ENCODE measurements around the gene KLF12. TPM values are rescaled to one million over a fixed set of nuclear protein-coding genes. Genes with fewer than 3 reads are reported as not detected.

Gene KLF12
- total RNA-seq, 1 experiment from 2014 or later, result 7.8 TPM

- no peak for DNase-seq (ENCODE audit: low read depth, low spot score)
- intact Hi-C loops (cut with micrococcal nuclease), result no loop called here
- no peak for ATAC-seq
- H3K27me3 ChIP-seq (ENCODE audit: insufficient read depth, low read length), result no peaks in the 10 kb centered on the region
- no peak overlapping the region for H3K4me2 ChIP-seq (ENCODE audit: low read length)
- TF ChIP-seq SP1 (IDR thresholded peaks at IDR 0.05; ENCODE audit: low read depth) (no peak), MAX (IDR thresholded peaks at IDR 0.05) (no peak), ZBTB33 (IDR thresholded peaks at IDR 0.05; ENCODE audit: extremely low read depth, insufficient replicate concordance, low read length) (no peak), POLR2A (IDR thresholded peaks at IDR 0.05; ENCODE audit: borderline replicate concordance, extremely low read depth, insufficient read depth, insufficient read length) (no peak), CEBPB (IDR thresholded peaks at IDR 0.05; ENCODE audit: low read depth) (no peak), ZFX (IDR thresholded peaks at IDR 0.05) (no peak)
- H3K4me1 ChIP-seq (ENCODE audit: control insufficient read depth in 1 of 2, insufficient read depth in 2 of 2, low read length in 2 of 2), result no peaks in the 10 kb centered on the region
- no peak overlapping the region for H3K9ac ChIP-seq (ENCODE audit: low read length)
- H3K4me3 ChIP-seq (replicated peaks in 1 of 2; ENCODE audit: low read depth in 1 of 2, low read length in 2 of 2), result no peak overlapping the region
- no peaks in the 10 kb centered on the region for H3K36me3 ChIP-seq (ENCODE audit: control insufficient read depth in 1 of 2, insufficient read depth in 2 of 2, low read length in 2 of 2)
- H4K20me1 ChIP-seq (ENCODE audit: insufficient read depth), result no peaks in the 10 kb centered on the region
- H3K79me2 ChIP-seq (ENCODE audit: insufficient read depth, low read length), result no peaks in the 10 kb centered on the region
- POLR2A ChIA-PET, result no interaction called here
- RAD21 ChIA-PET (ENCODE audit: low non-redundant PET in 1 of 2, low total read pairs in 2 of 2, uncharacterized antibody in 2 of 2, unreplicated experiment in 2 of 2), result no interaction called here
- CTCF ChIA-PET, result no interaction called here
- no peak overlapping the region for H2AFZ ChIP-seq (ENCODE audit: low read depth, low read length, poor library complexity, severe bottlenecking)
- H3K27ac ChIP-seq (ENCODE audit: low read depth, low read length), result no peak overlapping the region
- no peaks in the 10 kb centered on the region for H3K9me3 ChIP-seq (ENCODE audit: control insufficient read depth in 1 of 2, insufficient read depth in 1 of 2, low read depth in 1 of 2, low read length in 2 of 2)
- H3K9me2 ChIP-seq (ENCODE audit: insufficient read depth), result no peaks in the 10 kb centered on the region
- no TSS peak for BruUV-seq (replicated peaks)
These were observed 35.5 kb upstream of the KLF12 start for GRCh38 chr13:74169676-74170075.

- H3K27me3 ChIP-seq (ENCODE audit: insufficient read depth, low read length), result no peaks in the 10 kb centered on the region
- no peaks in the 10 kb centered on the region for H4K20me1 ChIP-seq (ENCODE audit: insufficient read depth)
- H3K9me2 ChIP-seq (ENCODE audit: insufficient read depth), result no peaks in the 10 kb centered on the region
- ATAC-seq (no peak), DNase-seq (ENCODE audit: low read depth, low spot score) (no peak)
- H3K79me2 ChIP-seq (ENCODE audit: insufficient read depth, low read length), result no peaks in the 10 kb centered on the region
- no peaks in the 10 kb centered on the region for H3K36me3 ChIP-seq (ENCODE audit: control insufficient read depth in 1 of 2, insufficient read depth in 2 of 2, low read length in 2 of 2)
- ChIA-PET RAD21 (ENCODE audit: low non-redundant PET in 1 of 2, low total read pairs in 2 of 2, uncharacterized antibody in 2 of 2, unreplicated experiment in 2 of 2) (no interaction called here), POLR2A (no interaction called here), CTCF (no interaction called here)
- H3K4me1 ChIP-seq (ENCODE audit: control insufficient read depth in 1 of 2, insufficient read depth in 2 of 2, low read length in 2 of 2), result no peaks in the 10 kb centered on the region
- H2AFZ ChIP-seq (ENCODE audit: low read depth, low read length, poor library complexity, severe bottlenecking), result no peak overlapping the region
- H3K9me3 ChIP-seq (ENCODE audit: control insufficient read depth in 1 of 2, insufficient read depth in 1 of 2, low read depth in 1 of 2, low read length in 2 of 2), result no peaks in the 10 kb centered on the region
- BruUV-seq (replicated peaks), result no TSS peak
- H3K9ac ChIP-seq (ENCODE audit: low read length), result no peak overlapping the region
- intact Hi-C loops (cut with micrococcal nuclease), result no loop called here
- TF ChIP-seq CTCF (IDR thresholded peaks at IDR 0.05 in 2 of 3, conservative IDR thresholded peaks at IDR 0.05 in 1 of 3; ENCODE audit: borderline replicate concordance in 1 of 3, insufficient read depth in 1 of 3, low read depth in 2 of 3, low read length in 2 of 3) (no peak), RAD21 (IDR thresholded peaks at IDR 0.05; ENCODE audit: low read depth) (no peak), TCF7L2 (IDR thresholded peaks at IDR 0.05; ENCODE audit: borderline replicate concordance, extremely low read depth, insufficient read depth, insufficient read length) (no peak), ZNF274 (IDR thresholded peaks at IDR 0.05; ENCODE audit: low read depth, low read length) (no peak), EZH2phosphoT487 (IDR thresholded peaks at IDR 0.05; ENCODE audit: borderline replicate concordance) (no peak), SIN3A (IDR thresholded peaks at IDR 0.05; ENCODE audit: low read depth) (no peak), ATF3 (IDR thresholded peaks at IDR 0.05) (no peak), EZH2 (IDR thresholded peaks at IDR 0.05) (no peak), JUND (IDR thresholded peaks at IDR 0.05) (no peak), POLR2A (IDR thresholded peaks at IDR 0.05; ENCODE audit: borderline replicate concordance, extremely low read depth, insufficient read depth, insufficient read length) (no peak), ZBTB33 (IDR thresholded peaks at IDR 0.05; ENCODE audit: extremely low read depth, insufficient replicate concordance, low read length) (no peak)
- H3K27ac ChIP-seq (ENCODE audit: low read depth, low read length), result no peak overlapping the region
- H3K4me2 ChIP-seq (ENCODE audit: low read length), result no peak overlapping the region
- H3K4me3 ChIP-seq (replicated peaks in 1 of 2; ENCODE audit: low read depth in 1 of 2, low read length in 2 of 2), result no peak overlapping the region
These were observed 34.1 kb upstream of the KLF12 start for GRCh38 chr13:74168263-74168675.

All from HCT116 (cell line).